HG02852 (cell line): ENCODE measurements around the gene BLOC1S3.

ENCODE experiments used
- ATAC-seq: cut with Tn5 transposase; IDR thresholded peaks from one replicate; pipeline ENCODE4 v1.9.1; 2021; ENCODE audit warnings: mild to moderate bottlenecking, moderate library complexity; ENCODE audit not compliant: unreplicated experiment

The BLOC1S3 gene, protein sequence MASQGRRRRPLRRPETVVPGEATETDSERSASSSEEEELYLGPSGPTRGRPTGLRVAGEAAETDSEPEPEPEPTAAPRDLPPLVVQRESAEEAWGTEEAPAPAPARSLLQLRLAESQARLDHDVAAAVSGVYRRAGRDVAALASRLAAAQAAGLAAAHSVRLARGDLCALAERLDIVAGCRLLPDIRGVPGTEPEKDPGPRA

DNA sequence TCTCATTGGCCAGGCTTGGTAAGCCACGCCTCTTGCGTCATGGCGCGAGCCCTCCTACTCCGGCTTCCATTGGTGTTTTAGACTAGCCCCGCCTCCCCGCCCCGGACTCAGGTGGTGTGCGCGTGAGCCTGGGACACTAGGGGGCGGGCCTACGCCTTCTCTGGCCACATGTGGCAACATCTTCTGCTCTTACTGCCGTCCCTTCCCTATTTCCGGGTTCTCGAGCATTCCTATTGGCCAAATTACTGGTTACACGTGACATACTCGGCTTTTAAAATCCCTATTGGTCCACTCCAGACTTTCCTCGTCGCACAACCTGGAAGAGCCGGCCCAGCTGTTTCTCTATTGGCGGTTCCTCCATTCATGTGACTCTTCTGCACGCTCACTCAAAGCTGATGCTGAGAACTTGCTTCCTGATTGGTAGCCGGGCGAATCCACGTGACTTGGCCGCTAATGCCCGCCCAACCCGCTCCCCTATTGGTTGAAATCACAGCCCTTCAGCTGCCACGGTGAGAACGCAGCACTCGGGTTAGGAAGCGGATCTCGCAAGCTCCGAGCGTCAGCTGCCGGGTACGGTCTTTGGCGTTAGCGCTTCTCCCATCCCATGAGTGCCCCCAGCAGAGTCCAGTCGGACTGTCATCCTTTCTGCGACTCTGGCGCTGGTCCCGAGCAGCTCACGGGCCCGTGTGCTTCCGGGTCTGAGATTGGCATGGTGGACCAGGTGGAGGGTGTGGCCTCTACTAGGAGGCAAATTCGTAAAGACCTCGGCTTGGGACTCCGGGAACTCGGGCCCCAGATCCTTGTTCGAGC lies at the start of gene BLOC1S3:
Gene BLOC1S3, plus strand, starts transcription at position 523 of the 810 bp plus-strand sequence. CDS start 513 bp downstream, outside the sequence.
- peak; percentile 82 for ATAC-seq

GRCh38 chr19:45128806-45129205 lies 49.8 kb upstream of the BLOC1S3 start:
- no peak for ATAC-seq

- no peak for ATAC-seq
Observed at GRCh38 chr19:45130236-45130635, 48.3 kb upstream of the BLOC1S3 start.

DNA sequence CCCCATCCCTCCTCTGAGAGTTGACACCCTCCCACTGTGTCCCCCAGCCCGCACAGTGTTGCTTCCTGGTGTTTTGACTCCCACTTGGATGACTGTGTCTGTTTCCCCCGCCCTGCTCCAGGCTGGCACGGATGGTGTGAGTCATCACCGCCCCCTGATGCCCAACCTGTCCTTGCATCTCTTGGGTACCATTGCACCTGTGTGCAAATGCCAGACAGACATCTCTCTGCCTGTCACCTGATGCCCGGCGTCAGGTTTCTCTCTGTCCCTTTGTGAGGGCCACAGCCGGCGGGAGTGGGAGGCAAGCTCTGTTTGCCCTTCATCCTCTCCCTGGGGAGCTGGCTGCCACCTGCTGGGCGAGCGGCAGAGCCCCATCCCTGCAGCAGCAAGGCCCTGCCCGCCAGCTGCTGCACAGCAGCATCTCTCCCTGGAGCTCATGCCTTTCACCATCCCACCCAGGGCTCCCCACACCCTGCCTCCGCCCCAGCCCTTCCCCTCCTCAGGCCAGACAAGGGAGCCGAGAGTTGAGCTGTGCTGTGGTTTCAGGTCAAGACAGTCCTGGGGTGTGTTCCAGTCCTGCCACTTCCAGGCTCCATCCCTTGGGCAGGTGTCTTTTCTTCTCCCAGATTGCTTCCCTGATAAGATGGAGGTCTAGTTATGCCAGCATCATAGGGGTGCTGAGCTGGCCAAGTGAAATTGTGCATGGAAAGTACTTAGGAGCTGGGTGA lies 47.5 kb upstream of the BLOC1S3 start:
- no peak for ATAC-seq

GRCh38 chr19:45133661-45134060 lies 44.9 kb upstream of the BLOC1S3 start:
- ATAC-seq: no peak

- ATAC-seq: no peak
Observed at GRCh38 chr19:45135176-45135885, 43.3 kb upstream of the BLOC1S3 start.

DNA sequence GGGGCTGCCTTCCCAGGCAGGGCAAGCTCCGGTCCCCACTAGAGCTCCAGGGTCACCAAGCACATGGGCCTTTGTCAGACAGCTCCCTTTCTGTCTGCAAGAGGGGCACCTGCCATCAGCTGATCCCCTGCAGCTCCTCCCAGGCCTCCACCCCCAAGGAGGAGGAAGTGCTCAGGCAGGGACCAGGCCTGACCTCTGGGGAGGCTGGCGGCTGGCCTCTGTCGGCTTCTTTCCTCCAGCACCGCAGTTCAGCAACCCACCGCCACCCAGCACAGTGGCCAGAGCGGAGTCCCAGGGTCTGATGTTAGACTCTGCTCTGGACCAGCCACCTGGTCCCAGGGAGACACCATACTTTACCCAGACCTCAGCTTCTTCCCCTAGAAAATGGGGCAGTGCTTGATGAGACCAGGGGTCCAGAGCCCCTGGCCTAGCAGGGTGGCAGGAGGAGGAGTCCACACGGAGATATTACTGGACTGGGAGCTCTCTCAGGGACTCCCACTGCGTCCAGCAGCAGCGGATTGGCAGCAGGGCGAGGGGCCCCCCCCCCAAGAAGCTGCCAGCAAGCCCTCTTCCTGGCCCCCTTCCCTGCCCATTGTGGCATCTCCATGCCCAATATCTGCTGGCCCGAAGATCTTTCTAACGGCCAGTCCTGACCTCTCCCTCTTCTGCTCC lies 41.9 kb upstream of the BLOC1S3 start:
- no peak for ATAC-seq

GRCh38 chr19:45137179-45137761 lies 41.3 kb upstream of the BLOC1S3 start:
- peak; percentile 81 for ATAC-seq

DNA sequence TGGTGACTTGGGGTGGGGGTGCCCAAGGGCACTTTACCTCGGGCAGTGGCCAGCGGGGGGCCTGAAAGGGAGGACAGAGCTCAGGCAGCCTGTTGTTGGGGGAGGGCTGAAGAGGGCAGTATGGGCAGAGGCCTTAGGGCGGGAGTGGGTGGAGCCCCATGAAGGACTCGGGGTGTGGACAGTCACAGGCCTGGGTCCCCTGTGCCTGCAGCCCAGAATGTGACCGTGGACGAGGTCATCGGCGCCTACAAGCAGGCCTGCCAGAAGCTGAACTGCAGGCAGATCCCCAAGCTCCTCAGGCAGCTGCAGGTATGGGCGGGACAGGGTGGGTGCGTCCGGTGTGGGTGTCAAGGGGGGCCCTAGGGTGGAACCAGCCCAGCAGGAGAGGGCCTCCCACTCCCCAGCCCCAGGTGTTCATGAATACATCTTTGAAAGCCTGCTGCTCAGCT lies 40.3 kb upstream of the BLOC1S3 start:
- no peak for ATAC-seq

DNA sequence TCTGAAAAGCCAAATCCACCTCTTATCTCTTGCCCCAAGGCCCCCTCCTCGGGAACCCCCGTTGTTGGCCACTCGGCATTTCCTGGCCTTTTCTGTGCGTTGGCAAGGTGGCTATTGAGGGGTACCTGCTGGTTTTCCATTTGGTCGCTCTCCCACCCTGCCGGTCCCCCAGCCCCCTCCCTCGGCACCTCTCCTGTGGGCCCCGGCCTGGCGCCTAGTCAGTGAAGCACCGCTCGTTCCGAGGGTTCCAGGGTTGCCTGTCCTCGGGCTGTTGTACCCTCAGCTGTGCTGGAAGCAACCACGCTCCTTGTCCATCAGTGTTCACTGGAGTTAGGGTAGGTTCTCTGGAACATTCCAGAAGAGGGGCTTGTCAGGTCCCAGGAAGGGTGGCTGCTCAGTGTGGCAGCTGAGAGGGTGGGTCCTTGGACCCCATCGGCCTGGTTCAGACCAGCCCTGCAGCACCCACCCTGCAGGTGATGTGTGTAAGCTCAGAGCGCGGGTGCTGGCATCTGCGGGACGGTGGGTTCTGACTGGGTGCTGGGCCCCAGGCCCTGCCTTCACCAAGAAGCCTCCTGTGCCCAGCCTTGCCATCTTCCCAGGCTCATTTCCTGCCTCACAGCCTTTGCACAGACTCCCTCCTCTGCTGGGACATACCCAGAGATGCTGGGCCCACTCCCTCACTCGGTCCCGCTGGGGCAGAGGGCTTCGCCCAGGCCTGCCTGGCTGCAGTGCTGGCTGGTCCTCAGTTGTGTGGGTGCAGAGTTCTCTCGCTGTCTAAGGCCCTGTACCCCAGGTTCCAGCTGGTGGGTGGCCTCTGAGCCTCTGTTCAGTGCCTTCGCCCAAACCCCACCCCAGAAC lies 39.1 kb upstream of the BLOC1S3 start:
- ATAC-seq: no peak

GRCh38 chr19:45140144-45140503 lies 38.5 kb upstream of the BLOC1S3 start:
- ATAC-seq: no peak

- no peak for ATAC-seq
Observed at GRCh38 chr19:45140533-45140932, 38.1 kb upstream of the BLOC1S3 start.

GRCh38 chr19:45141203-45141900 lies 37.2 kb upstream of the BLOC1S3 start:
- no peak for ATAC-seq

DNA sequence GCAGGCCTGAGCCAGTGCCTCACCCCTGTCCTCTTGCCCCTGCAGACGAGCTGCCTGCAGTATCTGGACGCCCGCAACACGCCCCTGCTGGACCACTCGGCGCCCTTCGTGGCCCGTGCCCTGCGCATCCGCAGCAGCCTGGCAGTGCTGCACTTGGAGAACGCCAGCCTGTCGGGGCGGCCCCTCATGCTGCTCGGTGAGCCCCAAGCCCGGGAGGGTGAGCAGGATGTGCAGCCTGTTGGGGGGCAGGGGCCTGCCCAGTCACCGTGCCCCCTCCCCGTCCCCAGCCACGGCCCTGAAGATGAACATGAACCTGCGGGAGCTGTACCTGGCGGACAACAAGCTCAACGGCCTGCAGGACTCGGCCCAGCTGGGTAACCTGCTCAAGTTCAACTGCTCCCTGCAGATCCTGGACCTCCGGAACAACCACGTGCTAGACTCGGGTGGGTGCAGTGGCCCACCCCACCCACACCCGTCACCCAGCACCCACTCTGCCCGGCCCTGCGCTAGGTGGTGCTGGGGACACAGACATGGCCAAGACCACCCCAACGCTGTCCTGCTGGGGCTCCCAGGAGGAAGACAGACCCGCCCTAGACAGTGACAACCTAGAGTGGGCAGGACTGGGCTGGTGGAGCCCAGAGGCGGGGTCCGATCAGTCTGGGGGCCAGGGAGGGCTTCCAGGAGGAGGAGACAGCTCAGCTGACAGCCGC lies 36.4 kb upstream of the BLOC1S3 start:
- ATAC-seq: no peak

- no peak for ATAC-seq
Observed at GRCh38 chr19:45142726-45143110, 35.9 kb upstream of the BLOC1S3 start.

- no peak for ATAC-seq
Observed at GRCh38 chr19:45144431-45145269, 33.9 kb upstream of the BLOC1S3 start.
